CD4-positive, alpha-beta T cell (primary cell): Measurements from ENCODE around the gene MPC2. TPM values are rescaled to one million over a fixed set of nuclear protein-coding genes. Genes with fewer than 3 reads are reported as not detected.

Source experiments
- ATAC-seq: fragments of 200-7000 bp; cut with Tn5 transposase; one replicate; pipeline ENCODE4 v1.10.0; 2022; ENCODE audit warnings: mild to moderate bottlenecking; ENCODE audit not compliant: poor library complexity
- CTCF ChIA-PET: fragments of 350-600 bp; sonication (Branson Sonifier 250); formaldehyde crosslinking; loops from one replicate; lab custom pipeline; 2021; ENCODE audit warnings: antibody characterized with exemption, inconsistent platforms; lab: Charles Lee
- POLR2A ChIA-PET: fragments of 350-600 bp; sonication (Branson Sonifier 250); formaldehyde crosslinking; loops from one replicate; lab custom pipeline; 2021; ENCODE audit warnings: antibody characterized with exemption, inconsistent platforms; lab: Charles Lee
- DNase-seq, 14 experiments: peaks; one replicate each; pipeline ENCODE4 v3.0.0-alpha.2; 2013 to 2020; ENCODE audit warnings: mixed read lengths in 2 of 14
- H3K27ac ChIP-seq, 2 donors: one replicate each; pipeline versions ENCODE4 v1.5.1 to v1.7.0; 2013; ENCODE audit warnings: low read length in 2 of 2, low read depth in 1 of 2, mild to moderate bottlenecking in 1 of 2
- H3K27me3 ChIP-seq, 2 experiments: 1 replicate in 1 of 2; 2 replicates in 1 of 2; pipeline versions ENCODE4 v1.6.1 to v1.7.0; 2013; ENCODE audit warnings: low read length in 2 of 2, control low read depth in 1 of 2, mild to moderate bottlenecking in 1 of 2, moderate library complexity in 1 of 2; ENCODE audit not compliant: insufficient read depth in 2 of 2, control insufficient read depth in 1 of 2
- H3K36me3 ChIP-seq: one replicate; pipeline ENCODE4 v1.6.1; 2013; ENCODE audit warnings: low read length, control low read depth; ENCODE audit not compliant: insufficient read depth
- H3K4me1 ChIP-seq: one replicate; pipeline ENCODE4 v1.6.1; 2013; ENCODE audit warnings: low read length, control low read depth; ENCODE audit not compliant: insufficient read depth
- H3K4me3 ChIP-seq: one replicate; pipeline ENCODE4 v1.5.1; 2013; ENCODE audit warnings: mild to moderate bottlenecking, low read length, moderate library complexity
- H3K9me3 ChIP-seq, 2 experiments: 1 replicate in 1 of 2; 2 replicates in 1 of 2; pipeline versions ENCODE4 v1.6.1 to v1.7.0; 2013; ENCODE audit warnings: low read length in 2 of 2, mild to moderate bottlenecking in 2 of 2, control low read depth in 1 of 2, moderate library complexity in 1 of 2; ENCODE audit not compliant: control insufficient read depth in 1 of 2, insufficient read depth in 1 of 2
- H3K27ac Mint-ChIP-seq: one replicate; pipeline ENCODE4 v1.8.0; 2020; ENCODE audit warnings: mixed read lengths
- H3K27me3 Mint-ChIP-seq: one replicate; pipeline ENCODE4 v1.8.0; 2021; ENCODE audit warnings: mixed read lengths
- H3K36me3 Mint-ChIP-seq: one replicate; pipeline ENCODE4 v1.8.0; 2021; ENCODE audit warnings: low read depth, mixed read lengths
- H3K4me1 Mint-ChIP-seq: one replicate; pipeline ENCODE4 v1.8.0; 2021; ENCODE audit warnings: low read depth, mixed read lengths
- H3K4me3 Mint-ChIP-seq: one replicate; pipeline ENCODE4 v1.8.0; 2020; ENCODE audit warnings: mild to moderate bottlenecking, mixed read lengths
- H3K9me3 Mint-ChIP-seq: one replicate; pipeline ENCODE4 v1.8.0; 2020; ENCODE audit warnings: mixed read lengths
- CTCF ChIP-seq: fragments of 200-600 bp; IDR thresholded peaks from one replicate; pipeline ENCODE4 v1.8.0; 2022; ENCODE audit warnings: antibody characterized with exemption, mild to moderate bottlenecking
- intact Hi-C, 2 experiments: fragments of 100-400 bp; cut with DNase I in 1 of 2; cut with micrococcal nuclease in 1 of 2; formaldehyde crosslinking; loops; one replicate each; pipeline versions ENCODE4 v1.15.1 to v1.9.0; 2023 to 2025; cut with DNase I, micrococcal nuclease
- total RNA-seq, 174 experiments: library from RNA in 2 of 174; stranded (reverse) in 2 of 174; gene quantifications; one replicate each; pipeline ENCODE4 v1.2.3 and lab custom pipeline; 2021 to 2026

The MPC2 gene
- total RNA-seq, 2 experiments from 2014 or later, result 54.4 to 54.8 TPM

- Mint-ChIP-seq H3K27me3 (no peaks in the 10 kb centered on the region), H3K27ac (no peak overlapping the region), H3K4me3 (no peak overlapping the region), H3K9me3 (no peaks in the 10 kb centered on the region), H3K36me3 (peaks cover 32% of the 10 kb centered on the region), H3K4me1 (peaks cover 62% of the 10 kb centered on the region)
- no peak for ATAC-seq
- H3K4me3 ChIP-seq, result no peak overlapping the region
- H3K27me3 ChIP-seq, result no peaks in the 10 kb centered on the region
- no peak for DNase-seq
- intact Hi-C loops, result no loop called here
- peaks cover 0 to 7% of the 10 kb centered on the region in 2 experiments for H3K9me3 ChIP-seq
- peaks cover 9% of the 10 kb centered on the region for H3K36me3 ChIP-seq
- no peaks in the 10 kb centered on the region for H3K4me1 ChIP-seq
- H3K27ac ChIP-seq, result no peak overlapping the region
- ChIA-PET CTCF (no interaction called here), POLR2A (no interaction called here)
- no peak for TF ChIP-seq CTCF
These were observed 10.9 kb upstream of the MPC2 start for GRCh38 chr1:167947733-167948132.

- H3K27ac Mint-ChIP-seq, result no peak overlapping the region
- H3K9me3 ChIP-seq, result peaks cover 0 to 7% of the 10 kb centered on the region in 2 experiments
- no peak overlapping the region for H3K4me3 Mint-ChIP-seq
- H3K4me1 ChIP-seq, result no peaks in the 10 kb centered on the region
- H3K36me3 Mint-ChIP-seq, result peaks cover 19% of the 10 kb centered on the region
- ATAC-seq, result no peak
- H3K36me3 ChIP-seq, result no peaks in the 10 kb centered on the region
- no peak overlapping the region for H3K27ac ChIP-seq
- ChIA-PET CTCF (no interaction called here), POLR2A (no interaction called here)
- H3K27me3 Mint-ChIP-seq, result no peaks in the 10 kb centered on the region
- DNase-seq, result no peak
- TF ChIP-seq CTCF, result no peak
- no peaks in the 10 kb centered on the region for H3K27me3 ChIP-seq
- peaks cover 54% of the 10 kb centered on the region for H3K4me1 Mint-ChIP-seq
- no peaks in the 10 kb centered on the region for H3K9me3 Mint-ChIP-seq
- H3K4me3 ChIP-seq, result no peak overlapping the region
- intact Hi-C loops, result no loop called here
These were observed 6.7 kb upstream of the MPC2 start for GRCh38 chr1:167943541-167943940.

GRCh38 chr1:167940264-167940663 is 3.4 kb upstream of the MPC2 start:
- CTCF ChIA-PET, result no interaction called here

More at GRCh38 chr1:167940264-167940663, 3.4 kb upstream of the MPC2 start:
- ATAC-seq (no peak), DNase-seq (no peak)
- POLR2A ChIA-PET, result no interaction called here
- Mint-ChIP-seq H3K36me3 (peaks cover 40% of the 10 kb centered on the region), H3K4me1 (peaks cover 50% of the 10 kb centered on the region), H3K4me3 (no peak overlapping the region), H3K27me3 (no peaks in the 10 kb centered on the region), H3K27ac (no peak overlapping the region), H3K9me3 (no peaks in the 10 kb centered on the region)
- intact Hi-C loops, result no loop called here
- H3K4me1 ChIP-seq, result peaks cover 1% of the 10 kb centered on the region
- H3K27ac ChIP-seq, result no peak overlapping the region
- no peaks in the 10 kb centered on the region for H3K36me3 ChIP-seq
- H3K9me3 ChIP-seq, result peaks cover 0 to 7% of the 10 kb centered on the region in 2 experiments
- no peaks in the 10 kb centered on the region for H3K27me3 ChIP-seq
- no peak for TF ChIP-seq CTCF
- H3K4me3 ChIP-seq, result no peak overlapping the region
